ENCODE results near the gene CDC42EP2. TPM values are rescaled to one million over a fixed set of nuclear protein-coding genes. Genes with fewer than 3 reads are reported as not detected.
A peak's percentile ranks its signal among the peaks of the same experiment; 100 is the strongest.

The CDC42EP2 gene
- total RNA-seq, 2 experiments from 2014 or later: 0.96 TPM; not detected in 1

DNA sequence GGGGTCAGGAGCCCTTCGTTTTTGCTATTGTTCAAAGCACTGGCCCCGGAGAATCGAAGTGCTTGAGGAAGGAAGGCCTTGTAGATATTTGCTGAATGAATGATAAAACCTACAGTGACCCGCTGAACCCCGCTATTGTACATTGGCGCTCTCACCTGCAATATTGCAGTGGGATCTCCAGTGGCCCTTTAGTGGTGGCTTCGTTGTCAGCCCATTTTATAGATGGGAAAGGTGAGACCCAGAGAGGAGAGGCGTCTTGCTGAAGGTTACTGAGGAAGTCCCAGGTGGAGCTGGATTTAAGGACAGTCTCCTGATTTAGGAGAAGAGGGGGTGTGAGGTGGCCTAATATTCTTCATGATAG is 1.2 kb downstream of the CDC42EP2 start:
- intact Hi-C loops (cut with DNase I, micrococcal nuclease): loop anchor here (1.0 to 10.0 kb wide), 6 partner anchors 17 to 301 kb away; partner anchors contain the start of genes ARL2 (in 1 of the 2) and DPF2 (in 1 of the 2)
- TF ChIP-seq, protein P1, sequence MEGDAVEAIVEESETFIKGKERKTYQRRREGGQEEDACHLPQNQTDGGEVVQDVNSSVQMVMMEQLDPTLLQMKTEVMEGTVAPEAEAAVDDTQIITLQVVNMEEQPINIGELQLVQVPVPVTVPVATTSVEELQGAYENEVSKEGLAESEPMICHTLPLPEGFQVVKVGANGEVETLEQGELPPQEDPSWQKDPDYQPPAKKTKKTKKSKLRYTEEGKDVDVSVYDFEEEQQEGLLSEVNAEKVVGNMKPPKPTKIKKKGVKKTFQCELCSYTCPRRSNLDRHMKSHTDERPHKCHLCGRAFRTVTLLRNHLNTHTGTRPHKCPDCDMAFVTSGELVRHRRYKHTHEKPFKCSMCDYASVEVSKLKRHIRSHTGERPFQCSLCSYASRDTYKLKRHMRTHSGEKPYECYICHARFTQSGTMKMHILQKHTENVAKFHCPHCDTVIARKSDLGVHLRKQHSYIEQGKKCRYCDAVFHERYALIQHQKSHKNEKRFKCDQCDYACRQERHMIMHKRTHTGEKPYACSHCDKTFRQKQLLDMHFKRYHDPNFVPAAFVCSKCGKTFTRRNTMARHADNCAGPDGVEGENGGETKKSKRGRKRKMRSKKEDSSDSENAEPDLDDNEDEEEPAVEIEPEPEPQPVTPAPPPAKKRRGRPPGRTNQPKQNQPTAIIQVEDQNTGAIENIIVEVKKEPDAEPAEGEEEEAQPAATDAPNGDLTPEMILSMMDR (IDR thresholded peaks at IDR 0.05): peak; percentile 76
- Histone ChIP-seq H3K36me3 (ENCODE audit: insufficient read depth, low read length) (no peaks in the 10 kb centered on the region), H3K9me3 (ENCODE audit: control insufficient read depth in 1 of 2, insufficient read depth in 1 of 2, low read length in 2 of 2) (no peaks in the 10 kb centered on the region), H3K27me3 (ENCODE audit: control insufficient read depth in 1 of 2, insufficient read depth in 2 of 2, low read length in 2 of 2) (peaks cover 2 to 4% of the 10 kb centered on the region in 2 experiments), H3K4me1 (ENCODE audit: insufficient read depth, low read length) (peaks cover 21% of the 10 kb centered on the region), H3K27ac (ENCODE audit: low read depth in 1 of 2, low read length in 2 of 2) (no peak overlapping the region), H3K4me3 (ENCODE audit: low read length) (peak overlapping the region; percentile 90)
- Mint-ChIP-seq H3K4me1 (ENCODE audit: low read depth) (peaks cover 12% of the 10 kb centered on the region), H3K36me3 (ENCODE audit: low read depth) (no peaks in the 10 kb centered on the region), H3K4me3 (peak overlapping the region; percentile 86), H3K9me3 (no peaks in the 10 kb centered on the region), H3K27me3 (no peaks in the 10 kb centered on the region), H3K27ac (no peak overlapping the region)
- POLR2A ChIA-PET: interaction anchor here (0.8 to 3.8 kb wide), 9 partner anchors 14 to 182 kb away, joined by 3 to 16 read pairs (median 12); partner anchors contain the start of genes DPF2, MALAT1, POLA2 and SYVN1
- ATAC-seq (ENCODE audit: poor library complexity): no peak
- no peak for DNase-seq
- CTCF ChIA-PET: interaction anchor here (0.8 to 5.2 kb wide), 14 partner anchors 10 to 302 kb away, joined by 3 to 55 read pairs (median 4); partner anchors contain the start of genes ARL2, DPF2 and POLA2

DNA sequence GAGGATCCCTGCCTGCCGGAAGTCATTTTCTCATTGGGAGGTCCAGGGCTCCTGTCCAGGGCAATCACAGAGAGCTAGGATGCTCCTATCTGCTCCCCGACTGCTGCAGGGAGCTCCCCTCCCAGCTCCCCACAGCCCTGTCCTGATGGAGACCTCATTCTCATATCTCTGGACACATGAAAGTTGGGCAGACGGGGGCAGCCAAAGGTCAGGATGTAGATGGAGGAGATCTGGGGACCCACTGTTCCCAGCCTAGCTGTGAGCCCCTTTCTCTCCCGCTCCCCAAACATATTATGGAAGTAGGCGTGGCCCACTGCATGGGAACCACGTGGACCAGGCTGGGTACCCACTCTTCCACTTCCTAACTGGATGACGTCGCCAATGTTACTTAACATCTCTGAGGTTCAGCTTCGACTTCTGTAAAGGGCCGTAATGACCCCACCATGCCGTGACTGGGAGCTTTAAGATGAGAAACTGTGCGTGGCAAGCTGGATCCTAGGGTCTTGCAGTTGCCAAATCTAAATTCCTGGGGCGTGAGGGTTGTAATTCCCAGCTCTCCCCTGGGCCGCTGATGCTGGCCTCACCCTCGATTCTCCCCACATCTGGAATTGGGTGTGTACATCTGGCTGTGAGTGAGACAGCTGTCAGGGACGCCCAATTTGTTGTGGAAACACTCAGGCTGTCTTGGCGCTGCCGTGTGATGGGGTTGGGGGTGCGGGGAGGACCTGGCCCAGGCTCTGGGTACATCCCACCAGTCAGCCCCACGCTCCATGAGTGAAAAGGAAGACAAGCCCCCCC is 1.8 kb downstream of the CDC42EP2 start:
- H3K4me1 ChIP-seq (ENCODE audit: insufficient read depth, low read length): peaks cover 21% of the 10 kb centered on the region
- Mint-ChIP-seq H3K27ac (no peak overlapping the region), H3K4me3 (peak overlapping the region; percentile 86), H3K27me3 (no peaks in the 10 kb centered on the region), H3K4me1 (ENCODE audit: low read depth) (peaks cover 12% of the 10 kb centered on the region), H3K36me3 (ENCODE audit: low read depth) (no peaks in the 10 kb centered on the region), H3K9me3 (no peaks in the 10 kb centered on the region)
- TF ChIP-seq, protein P1 (IDR thresholded peaks at IDR 0.05): no peak
- H3K9me3 ChIP-seq (ENCODE audit: control insufficient read depth in 1 of 2, insufficient read depth in 1 of 2, low read length in 2 of 2): no peaks in the 10 kb centered on the region
- intact Hi-C loops (cut with DNase I, micrococcal nuclease): loop anchor here in 1 of 2 experiments (10.0 kb wide), 1 partner anchor 302 kb away; the partner anchor contains the start of gene ARL2
- peaks cover 2 to 4% of the 10 kb centered on the region in 2 experiments for H3K27me3 ChIP-seq (ENCODE audit: control insufficient read depth in 1 of 2, insufficient read depth in 2 of 2, low read length in 2 of 2)
- ChIA-PET POLR2A (interaction anchor here (2.0 to 3.8 kb wide), 7 partner anchors 16 to 182 kb away, joined by 4 to 16 read pairs (median 12); partner anchors contain the start of genes DPF2, MALAT1, POLA2 and SYVN1), CTCF (interaction anchor here (0.8 to 5.2 kb wide), 10 partner anchors 9 to 224 kb away, joined by 3 to 55 read pairs (median 6); partner anchors contain the start of genes DPF2 and POLA2)
- H3K27ac ChIP-seq (ENCODE audit: low read depth in 1 of 2, low read length in 2 of 2): no peak overlapping the region
- no peak overlapping the region for H3K4me3 ChIP-seq (ENCODE audit: low read length)
- H3K36me3 ChIP-seq (ENCODE audit: insufficient read depth, low read length): no peaks in the 10 kb centered on the region
- ATAC-seq (ENCODE audit: poor library complexity): no peak
- DNase-seq: peak in 2 of 14 experiments; percentile 49 to 59

DNA sequence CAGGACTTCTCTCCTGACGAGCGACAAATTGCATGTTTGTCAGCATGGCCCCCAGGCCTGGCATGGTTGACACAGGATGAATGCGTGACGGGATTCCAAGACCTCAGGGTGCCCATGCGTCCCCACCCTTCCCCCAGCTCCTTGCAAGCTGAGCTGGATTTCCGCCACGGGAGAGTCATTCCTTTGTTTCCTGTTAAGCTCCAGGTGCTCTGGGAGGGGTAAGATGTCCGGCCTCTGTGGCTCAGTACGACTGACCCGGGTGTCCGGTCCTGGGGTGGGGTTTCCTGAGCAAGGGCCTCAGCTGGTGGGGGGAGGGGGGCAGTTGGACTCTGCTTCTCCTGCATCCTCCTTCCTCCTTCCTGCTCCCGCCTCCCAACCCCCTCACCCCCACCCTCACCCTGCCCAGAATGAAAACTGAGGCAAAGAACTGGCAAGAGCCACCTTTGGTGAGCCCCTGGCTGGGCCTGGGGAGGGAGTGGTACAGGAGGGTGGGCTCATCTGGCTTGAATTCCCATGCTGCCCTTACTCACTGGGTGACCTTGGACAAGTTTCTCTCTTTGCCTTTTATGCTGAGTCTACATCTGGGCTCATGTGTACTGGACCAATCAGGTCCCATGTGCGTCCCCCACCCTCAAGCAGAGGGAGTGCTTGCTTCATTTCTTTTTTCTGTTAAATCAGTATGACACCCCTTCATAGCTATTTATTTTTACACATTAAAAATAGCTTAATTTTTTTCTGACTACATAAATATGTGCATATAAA is 2.5 kb downstream of the CDC42EP2 start:
- ATAC-seq (ENCODE audit: poor library complexity) (no peak), DNase-seq (peak in 1 of 14 experiments; percentile 33)
- intact Hi-C loops (cut with DNase I, micrococcal nuclease): loop anchor here in 1 of 2 experiments (10.0 kb wide), 1 partner anchor 302 kb away; the partner anchor contains the start of gene ARL2
- CTCF ChIA-PET: interaction anchor here (0.6 to 5.2 kb wide), 5 partner anchors 14 to 202 kb away, joined by 3 to 55 read pairs (median 6); partner anchors contain the start of genes DPF2 and POLA2
- Histone ChIP-seq H3K4me3 (ENCODE audit: low read length) (no peak overlapping the region), H3K27ac (ENCODE audit: low read depth in 1 of 2, low read length in 2 of 2) (no peak overlapping the region), H3K27me3 (ENCODE audit: control insufficient read depth in 1 of 2, insufficient read depth in 2 of 2, low read length in 2 of 2) (peaks cover 2 to 4% of the 10 kb centered on the region in 2 experiments), H3K4me1 (ENCODE audit: insufficient read depth, low read length) (peaks cover 21% of the 10 kb centered on the region), H3K36me3 (ENCODE audit: insufficient read depth, low read length) (no peaks in the 10 kb centered on the region), H3K9me3 (ENCODE audit: control insufficient read depth in 1 of 2, insufficient read depth in 1 of 2, low read length in 2 of 2) (no peaks in the 10 kb centered on the region)
- Mint-ChIP-seq H3K4me1 (ENCODE audit: low read depth) (peaks cover 12% of the 10 kb centered on the region), H3K36me3 (ENCODE audit: low read depth) (no peaks in the 10 kb centered on the region), H3K9me3 (no peaks in the 10 kb centered on the region), H3K4me3 (peak overlapping the region; percentile 58), H3K27ac (no peak overlapping the region), H3K27me3 (no peaks in the 10 kb centered on the region)
- POLR2A ChIA-PET: interaction anchor here (2.9 to 3.4 kb wide), 3 partner anchors 55 to 182 kb away, joined by 11 to 16 read pairs (median 12); partner anchors contain the start of genes MALAT1, POLA2 and SYVN1
- TF ChIP-seq, protein P1 (IDR thresholded peaks at IDR 0.05): no peak

All from CD4-positive, alpha-beta T cell (primary cell).